PC-3 (cell line): Measurements from ENCODE around the gene TTC33. TPM values are rescaled to one million over a fixed set of nuclear protein-coding genes. Genes with fewer than 3 reads are reported as not detected.

Source experiments
- ATAC-seq: fragments of 200-7000 bp; cut with Tn5 transposase; 2 replicates; pipeline ENCODE4 v1.9.1; 2020; ENCODE audit warnings: mild to moderate bottlenecking, moderate library complexity
- BruUV-seq: library from RNA; stranded (reverse); fragments of 400-500 nt; replicated peaks from 2 replicates; lab custom pipeline; 2021; lab: Mats Ljungman, UMichigan
- CTCF ChIA-PET: fragments of 300-600 bp; sonication (Branson Sonifier 250); formaldehyde crosslinking; loops from one replicate; lab custom pipeline; 2022; ENCODE audit warnings: antibody characterized with exemption; lab: Charles Lee
- POLR2A ChIA-PET: fragments of 300-600 bp; sonication (Branson Sonifier 250); formaldehyde crosslinking; loops from one replicate; lab custom pipeline; 2022; ENCODE audit warnings: antibody characterized with exemption; ENCODE audit not compliant: unreplicated experiment; lab: Charles Lee
- DNase-seq: peaks from one replicate; pipeline ENCODE4 v3.0.0-alpha.2; 2015
- H2AFZ ChIP-seq: fragments of 300-600 bp; sonication (generic); 2 replicates; pipeline ENCODE4 v1.6.0; 2016; ENCODE audit warnings: antibody characterized with exemption, low read length
- H3F3A ChIP-seq: fragments of 300-600 bp; sonication (generic); one replicate; pipeline ENCODE4 v1.6.0; 2017; ENCODE audit warnings: antibody characterized with exemption, low read length, control low read depth, mild to moderate bottlenecking; ENCODE audit not compliant: unreplicated experiment
- H3K27ac ChIP-seq: fragments of 300-600 bp; sonication (generic); 2 replicates; pipeline ENCODE4 v1.5.1; 2016; ENCODE audit warnings: mild to moderate bottlenecking, low read length
- H3K27me3 ChIP-seq: fragments of 300-600 bp; sonication (generic); 2 replicates; pipeline ENCODE4 v1.6.1; 2016; ENCODE audit warnings: low read length, mixed read lengths
- H3K36me3 ChIP-seq: fragments of 300-600 bp; sonication (generic); 2 replicates; pipeline ENCODE4 v1.6.1; 2016; ENCODE audit warnings: low read depth, mixed run types, low read length, mixed read lengths
- H3K4me1 ChIP-seq: fragments of 300-600 bp; sonication (generic); 2 replicates; pipeline ENCODE4 v1.5.1; 2016; ENCODE audit warnings: low read length; ENCODE audit not compliant: insufficient read depth
- H3K4me2 ChIP-seq: fragments of 300-600 bp; sonication (generic); 2 replicates; pipeline ENCODE4 v1.6.0; 2016; ENCODE audit warnings: low read length
- H3K4me3 ChIP-seq: fragments of 300-600 bp; sonication (generic); 2 replicates; pipeline ENCODE4 v1.5.1; 2016; ENCODE audit warnings: mild to moderate bottlenecking, low read length, mixed read lengths
- H3K79me2 ChIP-seq: fragments of 300-600 bp; sonication (generic); 2 replicates; pipeline ENCODE4 v1.6.1; 2017; ENCODE audit warnings: low read length, mixed read lengths
- H3K9ac ChIP-seq: fragments of 300-600 bp; sonication (generic); 2 replicates; pipeline ENCODE4 v1.6.0; 2016; ENCODE audit warnings: mild to moderate bottlenecking, low read length
- H3K9me2 ChIP-seq: fragments of 300-600 bp; sonication (generic); replicated peaks from 2 replicates; pipeline ENCODE4 v1.6.1; 2016; ENCODE audit warnings: mixed run types, low read length, mixed read lengths
- H3K9me3 ChIP-seq: fragments of 300-600 bp; sonication (generic); 2 replicates; pipeline ENCODE4 v1.6.1; 2016; ENCODE audit warnings: low read length, mixed read lengths
- H4K20me1 ChIP-seq: fragments of 300-600 bp; sonication (generic); 2 replicates; pipeline ENCODE4 v1.6.1; 2016; ENCODE audit warnings: low read length, mixed read lengths
- CTCF ChIP-seq: fragments of 300-600 bp; sonication (generic); conservative IDR thresholded peaks from 2 replicates; pipeline ENCODE4 v1.5.1; 2017; ENCODE audit warnings: antibody characterized with exemption, low read depth, mild to moderate bottlenecking, low read length
- EZH2 ChIP-seq: fragments of 300-600 bp; sonication (generic); IDR thresholded peaks from one replicate; pipeline ENCODE4 v1.6.1; 2017; ENCODE audit warnings: antibody characterized with exemption, mild to moderate bottlenecking, low read length; ENCODE audit not compliant: unreplicated experiment
- EZH2phosphoT487 ChIP-seq: fragments of 300-600 bp; sonication (generic); IDR thresholded peaks from 2 replicates; pipeline ENCODE4 v1.6.1; 2018; ENCODE audit warnings: mild to moderate bottlenecking, antibody characterized with exemption, low read length, borderline replicate concordance
- intact Hi-C: fragments of 100-400 bp; cut with micrococcal nuclease; formaldehyde crosslinking; loops from 2 replicates; pipeline ENCODE4 v1.9.0; 2023
- total RNA-seq: library from RNA; depleted of rRNA; stranded (reverse); fragments of >200 nt; gene quantifications from 2 replicates; pipeline ENCODE4 v1.2.3, GENCODE V29; 2014

Gene TTC33
- total RNA-seq, 1 experiment from 2014 or later, result 9.0 TPM

- CTCF ChIA-PET, result no interaction called here
- H3K4me2 ChIP-seq, result no peak overlapping the region
These were observed 233.8 kb downstream of the TTC33 start for GRCh38 chr5:40521925-40522324.

GRCh38 chr5:40521108-40521785 lies 234.5 kb downstream of the TTC33 start:
- H3K27me3 ChIP-seq, result no peaks in the 10 kb centered on the region
- no peak overlapping the region for H3K9ac ChIP-seq
- no peak overlapping the region for H3K4me3 ChIP-seq
- H3K4me1 ChIP-seq, result peaks cover 23% of the 10 kb centered on the region
- POLR2A ChIA-PET, result interaction anchor here (0.6 kb wide), 1 partner anchor 944 kb away, joined by 4 read pairs; no protein-coding TSS in a partner anchor
- H3K4me2 ChIP-seq, result no peak overlapping the region
- no peaks in the 10 kb centered on the region for H3K9me3 ChIP-seq
- TF ChIP-seq EZH2phosphoT487, result no peak
- TF ChIP-seq CTCF, result no peak
- DNase-seq, result no peak
- CTCF ChIA-PET, result interaction anchor here (0.6 kb wide), 1 partner anchor 16 kb away, joined by 8 read pairs; no protein-coding TSS in a partner anchor
- no peaks in the 10 kb centered on the region for H3K79me2 ChIP-seq
- no TSS peak for BruUV-seq
- H3F3A ChIP-seq, result peaks cover 11% of the 10 kb centered on the region
- no peak for ATAC-seq
- H3K9me2 ChIP-seq, result no peaks in the 10 kb centered on the region
- H3K27ac ChIP-seq, result no peak overlapping the region
- intact Hi-C loops, result no loop called here
- 0 out of 2 replicates have a peak overlapping the region, but pooled peaks have one; percentile 2 for H2AFZ ChIP-seq
- no peaks in the 10 kb centered on the region for H3K36me3 ChIP-seq
- H4K20me1 ChIP-seq, result no peaks in the 10 kb centered on the region

More at GRCh38 chr5:40521925-40522324, 233.8 kb downstream of the TTC33 start:
- Histone ChIP-seq H3K27me3 (no peaks in the 10 kb centered on the region), H3K27ac (no peak overlapping the region), H4K20me1 (no peaks in the 10 kb centered on the region), H3K79me2 (no peaks in the 10 kb centered on the region), H3K36me3 (no peaks in the 10 kb centered on the region), H3K9me2 (no peaks in the 10 kb centered on the region), H2AFZ (0 out of 2 replicates have a peak overlapping the region, but pooled peaks have one; percentile 2), H3K9me3 (no peaks in the 10 kb centered on the region), H3K4me1 (peaks cover 23% of the 10 kb centered on the region), H3F3A (peaks cover 11% of the 10 kb centered on the region), H3K9ac (no peak overlapping the region), H3K4me3 (no peak overlapping the region)
- intact Hi-C loops, result no loop called here
- DNase-seq, result no peak
- POLR2A ChIA-PET, result no interaction called here
- TF ChIP-seq CTCF, result no peak
- no peak for TF ChIP-seq EZH2
- TF ChIP-seq EZH2phosphoT487, result no peak
- BruUV-seq, result no TSS peak
- no peak for ATAC-seq

GRCh38 chr5:40518485-40518917 lies 237.3 kb downstream of the TTC33 start:
- no peak for TF ChIP-seq EZH2
- no peak for TF ChIP-seq CTCF
- no peak for TF ChIP-seq EZH2phosphoT487
- ChIA-PET CTCF (interaction anchor here (0.7 kb wide), 1 partner anchor 34 kb away, joined by 3 read pairs; no protein-coding TSS in a partner anchor), POLR2A (interaction anchor here (0.7 kb wide), 1 partner anchor 131 kb away, joined by 3 read pairs; no protein-coding TSS in a partner anchor)
- H4K20me1 ChIP-seq, result no peaks in the 10 kb centered on the region
- peak overlapping the region; percentile 62 for H3K4me2 ChIP-seq
- H3K36me3 ChIP-seq, result no peaks in the 10 kb centered on the region
- no peaks in the 10 kb centered on the region for H3K9me3 ChIP-seq
- intact Hi-C loops, result loop anchor here (5.0 kb wide), 1 partner anchor 34 kb away; no protein-coding TSS in a partner anchor
- peaks cover 11% of the 10 kb centered on the region for H3F3A ChIP-seq
- no peaks in the 10 kb centered on the region for H3K79me2 ChIP-seq
- no peaks in the 10 kb centered on the region for H3K27me3 ChIP-seq
- H2AFZ ChIP-seq, result peak overlapping the region; percentile 13
- peak overlapping the region; percentile 8; the same call in 1 of the 2 replicates for H3K4me3 ChIP-seq
- no TSS peak for BruUV-seq
- DNase-seq (peak; percentile 99), ATAC-seq (peak; percentile 100)
- no peaks in the 10 kb centered on the region for H3K9me2 ChIP-seq
- peak overlapping the region; percentile 91 for H3K27ac ChIP-seq
- H3K4me1 ChIP-seq, result peaks cover 23% of the 10 kb centered on the region
- peak overlapping the region; percentile 56 for H3K9ac ChIP-seq
